HepG2 (cell line): ENCODE results near the gene TJP3. TPM values are rescaled to one million over a fixed set of nuclear protein-coding genes. Genes with fewer than 3 reads are reported as not detected.

ENCODE experiments used
- ATAC-seq: fragments of 200-7000 bp; cut with Tn5 transposase; 3 replicates; pipeline ENCODE4 v1.9.1; 2020; ENCODE audit warnings: mild to moderate bottlenecking, moderate library complexity
- BruUV-seq: library from RNA; stranded (reverse); fragments of 400-500 nt; replicated peaks from 2 replicates; lab custom pipeline; 2021; lab: Mats Ljungman, UMichigan
- CTCF ChIA-PET: fragments of 300-600 bp; formaldehyde crosslinking; extraction: SDS; loops from one replicate; lab custom pipeline; 2021; ENCODE audit warnings: low total read pairs, inconsistent platforms, low intra/inter-chr PET ratio; lab: Yijun Ruan, JAX
- POLR2A ChIA-PET: fragments of 350-600 bp; sonication (Branson Sonifier 250); formaldehyde crosslinking; loops from one replicate; lab custom pipeline; 2020; ENCODE audit warnings: antibody characterized with exemption, inconsistent platforms; lab: Yijun Ruan, JAX
- DNase-seq: peaks from one replicate; pipeline ENCODE4 v3.0.0-alpha.2; 2015; ENCODE audit warnings: low spot score
- FAIRE-seq: peaks from 3 replicates; lab custom pipeline; 2011; peaks lifted over from hg19 to GRCh38; lab: Jason Lieb, UNC
- H2AFZ ChIP-seq: one replicate; pipeline ENCODE4 v1.6.1; 2011; ENCODE audit warnings: low read length, inconsistent platforms
- H3K27ac ChIP-seq: fragments of 300-600 bp; 3 replicates; pipeline ENCODE4 v1.8.0; 2011; ENCODE audit warnings: mixed run types, mild to moderate bottlenecking, mixed read lengths, low read length, inconsistent platforms; ENCODE audit not compliant: insufficient read depth; ENCODE audit errors: extremely low read length
- H3K27me3 ChIP-seq, 2 experiments: fragments of 200-600 bp in 1 of 2; 2 replicates in 1 of 2; 3 replicates in 1 of 2; pipeline versions ENCODE4 v1.6.0 to v1.8.0; 2011; ENCODE audit warnings: low read length in 2 of 2, mild to moderate bottlenecking in 2 of 2, moderate library complexity in 2 of 2, inconsistent platforms in 1 of 2; ENCODE audit not compliant: insufficient read depth in 2 of 2, control insufficient read depth in 1 of 2
- H3K36me3 ChIP-seq, 2 experiments: fragments of 200-600 bp in 1 of 2; replicated peaks in 1 of 2; 2 replicates in 1 of 2; 3 replicates in 1 of 2; pipeline versions ENCODE4 v1.5.1 to v1.8.0; 2011; ENCODE audit warnings: low read length in 2 of 2, inconsistent platforms in 1 of 2; ENCODE audit not compliant: insufficient read depth in 2 of 2, control insufficient read depth in 1 of 2
- H3K4me1 ChIP-seq: 2 replicates; pipeline ENCODE4 v1.5.1; 2012; ENCODE audit warnings: low read length, inconsistent platforms; ENCODE audit not compliant: insufficient read depth
- H3K4me2 ChIP-seq: 2 replicates; pipeline ENCODE4 v1.6.0; 2011; ENCODE audit warnings: low read depth, low read length, inconsistent platforms
- H3K4me3 ChIP-seq, 3 experiments: fragments of 200-600 bp in 1 of 3; sonication (generic), shearing (Covaris generic) in 1 of 3; replicated peaks in 1 of 3; 2 replicates each; pipeline ENCODE4 v1.5.1; 2011 to 2016; ENCODE audit warnings: low read length in 3 of 3, inconsistent platforms in 2 of 3, low read depth in 2 of 3, mild to moderate bottlenecking in 2 of 3, control low read depth in 1 of 3, mixed read lengths in 1 of 3; ENCODE audit not compliant: insufficient read depth in 1 of 3
- H3K79me2 ChIP-seq: one replicate; pipeline ENCODE4 v1.6.1; 2011; ENCODE audit warnings: low read length, inconsistent platforms; ENCODE audit not compliant: insufficient read depth
- H3K9ac ChIP-seq: 2 replicates; pipeline ENCODE4 v1.6.0; 2011; ENCODE audit warnings: mild to moderate bottlenecking, low read depth, low read length, inconsistent platforms; ENCODE audit not compliant: insufficient read depth
- H3K9me3 ChIP-seq: 2 replicates; pipeline ENCODE4 v1.5.1; 2012; ENCODE audit warnings: mild to moderate bottlenecking, low read length
- H4K20me1 ChIP-seq: 2 replicates; pipeline ENCODE4 v1.6.0; 2011; ENCODE audit warnings: inconsistent platforms, mild to moderate bottlenecking, low read length, moderate library complexity; ENCODE audit not compliant: insufficient read depth
- AFF4 ChIP-seq: sonication (generic); formaldehyde crosslinking; IDR thresholded peaks from 2 replicates; pipeline ENCODE4 v1.4.0; 2020; ENCODE audit warnings: missing genetic modification reagents
- AKAP8 ChIP-seq: sonication (generic); formaldehyde crosslinking; IDR thresholded peaks from 2 replicates; pipeline ENCODE4 v1.5.1; 2020; ENCODE audit warnings: mild to moderate bottlenecking, missing genetic modification reagents
- CHCHD3 ChIP-seq: sonication (generic); formaldehyde crosslinking; IDR thresholded peaks from 2 replicates; pipeline ENCODE4 v1.8.0; 2022; ENCODE audit warnings: mild to moderate bottlenecking, missing genetic modification reagents, moderate library complexity
- GZF1 ChIP-seq: sonication (generic); formaldehyde crosslinking; IDR thresholded peaks from 2 replicates; pipeline ENCODE4 v1.5.1; 2020; ENCODE audit warnings: mild to moderate bottlenecking, missing genetic modification reagents
- JUN ChIP-seq: sonication (generic); formaldehyde crosslinking; IDR thresholded peaks from 2 replicates; pipeline ENCODE4 v1.4.0; 2020; ENCODE audit warnings: mild to moderate bottlenecking, missing genetic modification reagents
- SKI ChIP-seq: fragments of 450-650 bp; IDR thresholded peaks from one replicate; pipeline ENCODE4 v1.6.1; 2018; ENCODE audit warnings: mild to moderate bottlenecking; ENCODE audit not compliant: partially characterized antibody
- YEATS2 ChIP-seq: sonication (generic); formaldehyde crosslinking; IDR thresholded peaks from 2 replicates; pipeline ENCODE4 v1.4.0; 2020; ENCODE audit warnings: missing genetic modification reagents, borderline replicate concordance
- ZFX ChIP-seq: sonication (generic); formaldehyde crosslinking; IDR thresholded peaks from 2 replicates; pipeline ENCODE4 v1.4.0; 2020; ENCODE audit warnings: mild to moderate bottlenecking, low read depth, missing genetic modification reagents, moderate library complexity
- ZNF263 ChIP-seq: sonication (generic); formaldehyde crosslinking; IDR thresholded peaks from 2 replicates; pipeline ENCODE4 v1.4.0; 2020; ENCODE audit warnings: missing genetic modification reagents
- ZNF530 ChIP-seq: sonication (generic); formaldehyde crosslinking; IDR thresholded peaks from 2 replicates; pipeline ENCODE4 v1.5.0; 2020; ENCODE audit warnings: low read depth, mild to moderate bottlenecking, missing genetic modification reagents
- ZNF704 ChIP-seq: sonication (generic); formaldehyde crosslinking; IDR thresholded peaks from 2 replicates; pipeline ENCODE4 v1.8.1; 2023; ENCODE audit warnings: mild to moderate bottlenecking, inconsistent platforms, moderate library complexity, missing genetic modification reagents, borderline replicate concordance
- ZNF749 ChIP-seq: sonication (generic); formaldehyde crosslinking; IDR thresholded peaks from 2 replicates; pipeline ENCODE4 v1.8.0; 2022; ENCODE audit warnings: mild to moderate bottlenecking, missing genetic modification reagents, moderate library complexity, borderline replicate concordance
- ZNF883 ChIP-seq: sonication (generic); formaldehyde crosslinking; IDR thresholded peaks from 2 replicates; pipeline ENCODE4 v1.5.1; 2020; ENCODE audit warnings: mild to moderate bottlenecking, missing genetic modification reagents; ENCODE audit errors: not compliant biosample characterization
- ZSCAN22 ChIP-seq: sonication (generic); formaldehyde crosslinking; IDR thresholded peaks from 2 replicates; pipeline ENCODE4 v1.4.0; 2020; ENCODE audit warnings: mild to moderate bottlenecking, missing genetic modification reagents
- ZXDC ChIP-seq: sonication (generic); formaldehyde crosslinking; IDR thresholded peaks from 2 replicates; pipeline ENCODE4 v1.5.0; 2020; ENCODE audit warnings: mild to moderate bottlenecking, missing genetic modification reagents
- WGBS: methylation state at CpG from one replicate; pipeline ENCODE4 v1.1.6; 2017; ENCODE audit warnings: low lambda C conversion rate; 5-methylcytosine and 5-hydroxymethylcytosine counted together
- in situ Hi-C: cut with HindIII; loops from 2 replicates; pipeline ENCODE4 v1.10.0; 2017; ENCODE audit warnings: low pct_unique_long_range_greater_than_20kb; ENCODE audit not compliant: extremely low pct_ligation_motif_present
- intact Hi-C: fragments of 100-400 bp; cut with micrococcal nuclease; formaldehyde crosslinking; loops from one replicate; pipeline ENCODE4 v1.10.0; 2022; ENCODE audit not compliant: unreplicated experiment
- polyA plus RNA-seq, 8 experiments: library from polyadenylated mRNA; depleted of rRNA in 3 of 8; stranded (reverse) in 7 of 8; unstranded in 1 of 8; fragments of >200 nt; fragmentation: Illumina TruSeq in 4 of 8; extraction: Trizol in 4 of 8; gene quantifications; 2 replicates each; pipeline versions ENCODE4 v1.2.1 to v1.2.3, GENCODE V29; 2011 to 2016; ENCODE audit warnings: low read depth in 4 of 8, missing spikeins in 1 of 8, mixed read lengths in 1 of 8; ENCODE audit not compliant: insufficient read depth in 1 of 8
- total RNA-seq, 5 experiments: library from RNA; depleted of rRNA; stranded (reverse); fragments of >200 nt; fragmentation: Illumina TruSeq; extraction: Trizol; gene quantifications; 2 replicates each; pipeline ENCODE4 v1.2.3, GENCODE V29; 2016; ENCODE audit warnings: low read depth in 1 of 5

Gene TJP3
- total and polyA plus RNA-seq, 2 of the 13 experiments (the other 11 are each of a cell fraction or from before 2014, with no cell fraction given), result 2.3 to 21.5 TPM

GRCh38 chr19:3697094-3697493, 11.1 kb upstream of the TJP3 start:
- H3K4me3 ChIP-seq, result no peak overlapping the region
- H3K4me2 ChIP-seq, result no peak overlapping the region
- ChIA-PET CTCF (no interaction called here), POLR2A (interaction anchor here (0.7 kb wide), 1 partner anchor 11 kb away, joined by 3 read pairs; the partner anchor contains the start of gene TJP3)
- H3K4me1 ChIP-seq, result peaks cover 15% of the 10 kb centered on the region
- no peaks in the 10 kb centered on the region for H3K36me3 ChIP-seq
- peaks cover 8% of the 10 kb centered on the region; the same call in 1 of the 2 replicates for H4K20me1 ChIP-seq
- no peak for FAIRE-seq
- in situ Hi-C loops (no loop called here), intact Hi-C loops (no loop called here)
- no peak for TF ChIP-seq JUN (CRISPR knock-in tag)
- TF ChIP-seq AKAP8 (CRISPR knock-in tag), result 0 out of 2 replicates have a peak, but pooled peaks have one; percentile 32
- TF ChIP-seq SKI, result peak; percentile 16
- no peak for TF ChIP-seq ZNF704 (CRISPR knock-in tag)
- no peak for TF ChIP-seq ZNF883 (CRISPR knock-in tag)
- TF ChIP-seq AFF4, result no peak
- TF ChIP-seq GZF1 (CRISPR knock-in tag), result no peak
- TF ChIP-seq ZFX (CRISPR knock-in tag), result no peak
- TF ChIP-seq YEATS2 (CRISPR knock-in tag), result no peak
- TF ChIP-seq ZXDC (CRISPR knock-in tag), result no peak
- TF ChIP-seq ZNF749 (CRISPR knock-in tag), result no peak
- peak; percentile 95 for TF ChIP-seq ZNF263
- peak; percentile 69; the same call in 1 of the 2 replicates for TF ChIP-seq ZSCAN22
- no peak for TF ChIP-seq ZNF530 (CRISPR knock-in tag)
- TF ChIP-seq CHCHD3, result no peak
- H3K9ac ChIP-seq, result no peak overlapping the region
- peaks cover 26% of the 10 kb centered on the region for H3K79me2 ChIP-seq
- no peak overlapping the region for H3K27ac ChIP-seq
- no peak overlapping the region for H2AFZ ChIP-seq
- BruUV-seq, result no TSS peak
- H3K9me3 ChIP-seq, result no peaks in the 10 kb centered on the region
- 96% methylated on average over 30 of the region's 30 CpGs for WGBS
- no peak for DNase-seq
- no peaks in the 10 kb centered on the region; a peak in 1 of 5 replicates for H3K27me3 ChIP-seq
- no peak for ATAC-seq
